HK-2 (cell line): Measurements from ENCODE around the gene SDF2L1.
"Not testable (repeated sequence)": the region's sequence is repeated elsewhere in the genome, so short reads cannot be mapped to it uniquely, and the experiment has no call there.

Experiments
- DNase-seq: peaks from one replicate; pipeline ENCODE4 v3.0.0-alpha.2; 2018; ENCODE audit not compliant: unreplicated experiment

The SDF2L1 gene

DNA sequence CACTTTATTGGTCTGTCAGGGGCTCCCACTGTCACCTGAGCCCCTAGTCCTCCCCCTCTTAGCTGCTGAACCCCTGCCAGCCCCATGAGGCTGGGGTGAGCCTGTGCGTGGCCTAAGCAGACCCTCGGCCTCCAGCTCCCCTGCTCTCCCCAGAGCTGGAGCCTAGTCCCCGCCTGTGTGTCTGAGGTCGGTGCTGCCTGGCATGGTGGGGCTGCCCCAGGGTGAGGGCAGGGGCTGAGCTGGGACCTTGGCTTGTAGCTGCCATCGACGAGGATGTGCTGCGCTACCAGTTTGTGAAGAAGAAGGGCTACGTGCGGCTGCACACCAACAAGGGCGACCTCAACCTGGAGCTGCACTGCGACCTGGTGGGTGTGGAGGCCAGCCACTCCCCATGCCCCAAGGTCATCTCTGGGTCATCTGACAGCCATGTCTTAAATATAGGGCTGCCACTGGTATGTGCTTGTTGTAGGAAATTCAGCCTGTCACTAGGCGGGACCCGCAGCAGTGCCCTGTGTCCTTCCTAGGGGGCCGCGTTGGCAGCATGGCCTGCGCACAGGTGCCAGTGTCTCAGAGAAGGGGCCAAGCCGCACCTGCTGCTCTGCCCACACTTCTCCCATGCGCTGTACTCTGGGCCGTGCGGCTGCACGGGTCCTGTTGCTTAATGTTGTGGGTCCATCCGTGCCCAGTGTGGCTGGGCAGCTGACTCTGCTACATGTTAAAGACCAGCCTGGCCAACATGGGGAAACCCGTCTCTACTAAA lies 44.7 kb downstream of the SDF2L1 start:
- no peak for DNase-seq

DNA sequence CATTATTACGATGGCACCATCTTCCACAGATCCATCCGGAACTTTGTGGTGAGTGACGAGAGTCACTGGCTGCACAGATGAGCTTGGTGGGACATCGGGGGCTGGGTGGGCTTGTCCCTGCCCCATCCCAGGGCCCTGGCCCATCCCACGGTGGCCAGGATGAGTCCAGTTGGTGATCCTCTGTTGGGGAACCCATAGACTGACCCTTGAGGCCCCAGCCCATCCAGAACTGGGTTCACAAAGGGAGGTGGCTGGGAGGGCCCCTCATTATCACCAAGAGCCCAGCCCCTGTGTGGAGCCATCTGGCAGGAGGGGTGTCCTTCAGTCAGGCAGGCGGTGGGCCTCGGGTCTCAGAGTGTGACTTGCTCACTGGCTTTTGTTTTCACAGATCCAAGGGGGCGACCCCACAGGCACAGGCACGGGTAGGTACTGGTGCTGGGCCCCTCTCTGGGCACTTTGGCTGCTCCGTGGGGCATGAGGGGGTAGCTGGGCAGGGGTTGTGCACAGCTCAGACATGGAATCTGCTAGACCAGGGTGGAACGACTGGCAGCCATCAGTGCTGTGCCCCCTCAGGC lies 45.7 kb downstream of the SDF2L1 start:
- no peak for DNase-seq

DNA sequence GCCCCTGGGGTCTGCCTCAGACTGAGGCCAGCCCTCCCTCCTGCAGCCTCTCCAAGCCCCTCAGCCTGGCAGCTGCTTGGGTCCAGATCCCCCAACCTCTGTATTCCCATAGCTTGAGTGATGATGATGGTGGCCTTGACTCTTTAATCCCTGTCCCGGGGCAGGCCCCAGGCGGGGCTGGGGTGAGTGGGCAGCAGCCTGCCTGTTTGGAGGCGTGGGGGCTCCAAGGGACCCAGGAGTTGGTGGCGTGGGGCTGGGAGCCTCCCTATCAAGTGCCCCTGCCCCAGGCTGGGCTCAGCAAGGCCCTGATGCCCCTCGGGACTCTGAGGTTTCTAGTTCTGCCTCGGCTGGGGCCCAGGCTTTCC lies 46.2 kb downstream of the SDF2L1 start:
- no peak for DNase-seq

DNA sequence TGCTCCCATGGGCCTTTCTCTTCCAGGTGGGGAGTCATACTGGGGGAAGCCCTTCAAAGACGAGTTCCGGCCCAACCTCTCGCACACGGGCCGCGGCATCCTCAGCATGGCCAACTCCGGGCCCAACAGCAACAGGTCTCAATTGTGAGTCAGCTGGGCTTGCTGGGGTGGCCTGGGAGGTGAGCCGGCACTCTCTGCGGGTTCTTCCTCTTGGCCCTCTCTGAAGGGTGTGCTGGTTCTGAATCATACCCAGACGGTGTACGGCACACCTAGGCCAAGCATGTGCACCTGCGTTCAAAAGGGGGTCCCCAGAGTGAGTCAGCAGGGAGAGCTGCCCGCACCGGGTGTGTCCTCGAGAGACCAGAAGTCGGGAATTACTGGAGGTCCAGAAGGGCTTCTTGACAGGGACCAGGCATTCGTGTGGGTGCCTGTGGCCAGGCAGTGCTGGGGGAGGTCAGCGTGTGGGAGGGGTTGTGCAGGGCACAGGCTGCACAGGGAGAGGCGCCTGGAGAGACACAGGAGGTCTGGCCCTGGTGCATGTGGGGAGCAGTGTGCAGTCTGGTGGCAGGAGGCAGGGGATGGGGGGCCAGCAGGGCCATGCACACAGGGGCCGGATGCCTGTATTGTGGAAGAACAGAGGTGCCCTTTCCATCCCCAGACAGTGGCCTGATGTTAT lies 46.7 kb downstream of the SDF2L1 start:
- DNase-seq = no peak

DNA sequence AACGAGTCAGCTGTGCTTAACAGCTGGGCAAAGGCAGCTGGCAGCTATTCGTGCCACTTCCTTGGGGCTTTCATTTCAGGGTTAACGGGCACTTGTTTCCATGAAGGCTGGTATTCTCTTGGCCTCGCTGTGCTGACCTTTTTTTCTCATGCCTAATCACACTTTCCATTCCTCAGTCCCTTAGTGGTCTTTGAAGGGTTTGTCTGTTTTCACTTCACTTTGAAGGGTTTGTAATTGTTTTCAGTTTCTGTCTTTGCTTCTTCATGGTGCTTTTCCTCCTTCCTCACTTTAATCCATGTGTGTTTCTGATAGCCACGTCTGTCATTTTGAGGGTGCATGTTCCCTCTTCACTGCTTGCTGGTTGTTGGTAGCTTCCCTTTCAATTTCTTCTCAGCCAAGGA lies 48.3 kb downstream of the SDF2L1 start:
- DNase-seq = no peak

DNA sequence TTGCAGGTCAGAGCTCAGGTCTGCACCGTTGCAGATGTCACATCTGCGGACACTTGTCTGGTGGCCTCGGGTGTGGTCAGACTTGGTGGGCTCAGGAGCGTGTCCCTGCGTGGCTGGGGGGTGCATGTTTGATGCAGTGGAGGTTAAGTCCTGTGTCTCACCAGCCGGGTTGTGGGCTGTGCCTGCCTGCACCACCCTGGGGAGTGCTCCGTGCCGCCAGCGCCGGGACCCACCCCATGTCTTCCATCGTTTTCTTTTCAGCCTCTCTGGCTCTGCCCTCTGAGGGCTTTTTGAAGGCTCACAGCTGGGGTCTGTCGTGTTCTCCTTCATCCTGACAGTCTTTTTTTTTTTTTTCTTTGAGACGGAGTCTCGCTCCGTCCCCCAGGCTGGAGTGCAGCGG lies 49.7 kb downstream of the SDF2L1 start:
- no peak for DNase-seq

DNA sequence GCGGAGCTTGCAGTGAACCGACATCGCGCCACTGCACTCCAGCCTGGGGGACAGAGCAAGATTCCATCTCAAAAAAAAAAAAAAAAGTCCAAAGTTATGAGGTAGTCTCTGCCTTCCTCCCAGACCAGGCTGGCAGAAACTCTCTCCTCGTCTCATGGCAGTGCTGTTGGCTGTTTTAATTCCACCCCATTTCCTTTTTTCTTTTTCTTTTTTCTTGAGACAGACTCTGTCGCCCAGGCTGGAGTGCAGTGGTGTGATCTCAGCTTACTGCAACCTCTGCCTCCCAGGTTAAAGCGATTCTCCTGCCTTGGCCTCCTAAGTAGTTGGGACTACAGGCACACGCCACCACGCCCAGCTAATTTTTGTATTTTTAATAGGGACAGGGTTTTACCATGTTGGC lies 50.8 kb downstream of the SDF2L1 start:
- DNase-seq = not testable (repeated sequence)

DNA sequence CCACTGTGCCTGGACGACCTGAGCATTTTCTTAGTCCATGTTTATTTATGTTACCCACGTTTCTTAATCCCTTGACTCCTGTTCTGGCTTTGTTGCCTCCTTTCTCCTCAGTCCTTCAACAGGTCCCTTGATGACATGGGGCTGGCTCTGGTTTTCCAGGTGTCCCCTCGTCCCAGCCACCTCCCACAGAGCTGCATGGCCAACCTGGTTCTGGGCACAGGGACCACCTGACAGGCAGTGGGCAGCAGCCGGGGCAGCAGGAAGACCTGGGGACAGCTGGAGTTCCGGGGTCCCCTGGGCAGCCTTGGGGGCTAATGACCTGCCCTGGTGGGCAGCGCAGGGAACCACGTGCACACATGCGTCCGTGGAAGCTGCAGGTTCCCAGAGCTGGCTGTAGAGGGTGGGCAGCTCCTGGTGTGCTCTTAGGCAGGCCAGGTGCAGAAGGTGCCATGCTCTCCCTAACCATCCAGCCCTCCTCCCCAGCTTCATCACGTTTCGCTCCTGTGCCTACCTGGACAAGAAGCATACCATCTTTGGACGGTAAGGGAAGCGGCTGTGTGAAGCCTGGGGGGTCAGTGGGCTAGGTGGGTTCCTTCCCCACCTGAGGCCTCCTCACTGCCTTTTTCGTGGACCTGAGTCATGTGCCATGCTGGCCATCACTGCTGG lies 51.4 kb downstream of the SDF2L1 start:
- DNase-seq = no peak
